Measurements from ENCODE around the gene GOLIM4.

Gene GOLIM4

DNA sequence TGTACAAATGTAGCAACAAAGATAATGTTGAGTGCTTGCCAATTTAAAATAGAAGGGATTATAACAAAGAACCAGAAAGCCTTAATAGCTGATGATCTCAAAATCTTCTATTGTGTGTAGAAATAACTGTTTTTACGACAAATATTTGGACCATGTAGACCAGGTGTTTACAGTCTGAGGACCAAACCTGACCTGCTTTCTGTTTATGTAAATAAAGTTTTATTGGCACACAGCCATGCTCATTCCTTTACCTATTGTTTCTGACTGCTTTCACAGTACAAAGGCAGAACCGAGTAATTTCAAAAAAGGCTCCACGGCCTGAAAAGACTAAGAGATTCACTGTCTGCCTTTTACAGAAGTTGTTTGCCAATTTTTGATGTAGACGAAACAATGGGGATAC, 91.8 kb downstream of the GOLIM4 start:
- TF ChIP-seq, protein P1, sequence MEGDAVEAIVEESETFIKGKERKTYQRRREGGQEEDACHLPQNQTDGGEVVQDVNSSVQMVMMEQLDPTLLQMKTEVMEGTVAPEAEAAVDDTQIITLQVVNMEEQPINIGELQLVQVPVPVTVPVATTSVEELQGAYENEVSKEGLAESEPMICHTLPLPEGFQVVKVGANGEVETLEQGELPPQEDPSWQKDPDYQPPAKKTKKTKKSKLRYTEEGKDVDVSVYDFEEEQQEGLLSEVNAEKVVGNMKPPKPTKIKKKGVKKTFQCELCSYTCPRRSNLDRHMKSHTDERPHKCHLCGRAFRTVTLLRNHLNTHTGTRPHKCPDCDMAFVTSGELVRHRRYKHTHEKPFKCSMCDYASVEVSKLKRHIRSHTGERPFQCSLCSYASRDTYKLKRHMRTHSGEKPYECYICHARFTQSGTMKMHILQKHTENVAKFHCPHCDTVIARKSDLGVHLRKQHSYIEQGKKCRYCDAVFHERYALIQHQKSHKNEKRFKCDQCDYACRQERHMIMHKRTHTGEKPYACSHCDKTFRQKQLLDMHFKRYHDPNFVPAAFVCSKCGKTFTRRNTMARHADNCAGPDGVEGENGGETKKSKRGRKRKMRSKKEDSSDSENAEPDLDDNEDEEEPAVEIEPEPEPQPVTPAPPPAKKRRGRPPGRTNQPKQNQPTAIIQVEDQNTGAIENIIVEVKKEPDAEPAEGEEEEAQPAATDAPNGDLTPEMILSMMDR (IDR thresholded peaks at IDR 0.05): no peak
- Histone ChIP-seq H3K9me3 (ENCODE audit: control insufficient read depth, low read length) (no peaks in the 10 kb centered on the region), H3K4me1 (no peaks in the 10 kb centered on the region), H3K4me3 (ENCODE audit: low read depth, low read length) (no peak overlapping the region), H3K36me3 (ENCODE audit: control insufficient read depth, insufficient read depth, low read length) (no peaks in the 10 kb centered on the region), H3K9ac (no peak overlapping the region), H2AFZ (no peak overlapping the region), H3K4me2 (ENCODE audit: low read length) (no peak overlapping the region), H3K27ac (no peak overlapping the region), H3K27me3 (ENCODE audit: control insufficient read depth, insufficient read depth, low read length) (no peaks in the 10 kb centered on the region), H3K79me2 (no peaks in the 10 kb centered on the region)

DNA sequence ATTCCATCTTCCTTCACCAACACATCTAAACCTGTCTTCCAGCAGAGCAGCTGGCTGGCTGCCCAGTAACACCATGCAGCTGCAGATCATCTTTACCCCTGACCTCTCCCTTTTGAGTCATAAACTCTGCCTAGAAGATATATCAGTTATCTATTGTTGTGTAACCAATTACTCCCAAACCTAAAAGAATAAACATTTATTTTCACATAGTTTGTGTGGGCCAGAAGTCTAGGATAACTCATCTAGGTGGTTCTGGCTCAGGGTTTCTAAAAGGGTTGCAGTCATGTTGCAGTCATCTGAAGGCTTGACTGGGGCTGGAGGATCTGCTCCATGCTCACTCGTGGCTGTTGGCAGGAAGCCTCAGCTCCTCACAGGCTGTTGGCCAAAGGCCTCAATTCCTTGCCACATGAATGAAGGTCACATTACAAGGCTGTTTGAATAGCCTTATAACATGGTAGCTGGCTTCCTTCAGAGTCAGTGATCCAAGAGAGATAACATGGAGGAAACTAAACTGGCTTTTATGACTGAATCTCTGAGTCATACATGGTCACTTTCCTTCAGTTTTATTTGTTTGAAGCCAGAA, 92.8 kb downstream of the GOLIM4 start:
- H3K36me3 ChIP-seq (ENCODE audit: control insufficient read depth, insufficient read depth, low read length): no peaks in the 10 kb centered on the region
- no peak overlapping the region for H3K27ac ChIP-seq
- TF ChIP-seq, protein P1 (IDR thresholded peaks at IDR 0.05): no peak
- H3K9me3 ChIP-seq (ENCODE audit: control insufficient read depth, low read length): no peaks in the 10 kb centered on the region
- H3K4me1 ChIP-seq: no peaks in the 10 kb centered on the region
- H3K27me3 ChIP-seq (ENCODE audit: control insufficient read depth, insufficient read depth, low read length): no peaks in the 10 kb centered on the region
- no peak overlapping the region for H3K9ac ChIP-seq
- H3K79me2 ChIP-seq: no peaks in the 10 kb centered on the region
- no peak overlapping the region for H3K4me3 ChIP-seq (ENCODE audit: low read depth, low read length)
- H2AFZ ChIP-seq: no peak overlapping the region
- no peak overlapping the region for H3K4me2 ChIP-seq (ENCODE audit: low read length)

DNA sequence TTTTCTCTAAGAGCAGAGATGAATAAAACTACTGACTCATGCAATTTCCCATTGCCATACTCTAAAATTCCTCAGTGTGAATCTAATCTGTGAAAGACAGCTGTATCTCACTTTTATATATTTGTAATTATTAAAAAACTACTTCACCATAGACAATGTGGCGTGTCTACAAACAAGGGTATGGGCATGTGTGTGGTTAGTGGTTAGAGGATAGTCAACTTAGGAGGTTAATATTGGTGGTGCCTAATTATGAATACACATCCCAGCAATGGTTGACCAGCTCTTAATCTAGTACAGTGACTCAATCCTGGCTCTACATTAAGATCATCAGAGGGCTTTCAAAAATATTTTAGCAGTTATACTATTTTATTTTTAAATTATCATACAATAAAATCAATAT, 94.5 kb downstream of the GOLIM4 start:
- Histone ChIP-seq H2AFZ (no peak overlapping the region), H3K27me3 (ENCODE audit: control insufficient read depth, insufficient read depth, low read length) (no peaks in the 10 kb centered on the region), H3K27ac (no peak overlapping the region), H3K4me2 (ENCODE audit: low read length) (no peak overlapping the region), H3K9ac (no peak overlapping the region), H3K36me3 (ENCODE audit: control insufficient read depth, insufficient read depth, low read length) (no peaks in the 10 kb centered on the region), H3K4me3 (ENCODE audit: low read depth, low read length) (no peak overlapping the region), H3K9me3 (ENCODE audit: control insufficient read depth, low read length) (no peaks in the 10 kb centered on the region), H3K4me1 (no peaks in the 10 kb centered on the region), H3K79me2 (no peaks in the 10 kb centered on the region)
- TF ChIP-seq, protein P1 (IDR thresholded peaks at IDR 0.05): no peak

DNA sequence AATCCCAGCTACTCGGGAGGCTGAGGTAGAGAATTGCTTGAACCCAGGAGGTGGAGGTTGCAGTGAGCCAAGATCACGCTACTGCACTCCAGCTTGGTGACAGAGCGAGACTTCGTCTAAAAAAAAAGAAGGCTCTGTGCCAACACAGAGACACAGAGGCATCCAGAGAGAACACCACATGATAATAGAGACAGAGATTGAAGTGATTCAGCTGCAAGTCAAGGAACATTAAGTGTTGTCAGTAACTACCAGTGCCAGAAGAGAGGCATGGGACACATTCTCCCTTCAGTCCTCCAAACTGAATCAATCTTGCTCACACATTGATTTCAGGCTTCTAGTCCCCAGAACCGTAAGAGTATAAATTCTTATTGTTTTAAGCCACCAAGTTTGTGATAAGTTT, 97.5 kb downstream of the GOLIM4 start:
- H3K27ac ChIP-seq: no peak overlapping the region
- H3K9ac ChIP-seq: no peak overlapping the region
- TF ChIP-seq, protein P1 (IDR thresholded peaks at IDR 0.05): no peak
- no peaks in the 10 kb centered on the region for H3K36me3 ChIP-seq (ENCODE audit: control insufficient read depth, insufficient read depth, low read length)
- H3K4me3 ChIP-seq (ENCODE audit: low read depth, low read length): no peak overlapping the region
- no peaks in the 10 kb centered on the region for H3K9me3 ChIP-seq (ENCODE audit: control insufficient read depth, low read length)
- H3K79me2 ChIP-seq: no peaks in the 10 kb centered on the region
- no peaks in the 10 kb centered on the region for H3K4me1 ChIP-seq
- H2AFZ ChIP-seq: no peak overlapping the region
- H3K27me3 ChIP-seq (ENCODE audit: control insufficient read depth, insufficient read depth, low read length): no peaks in the 10 kb centered on the region
- H3K4me2 ChIP-seq (ENCODE audit: low read length): no peak overlapping the region

DNA sequence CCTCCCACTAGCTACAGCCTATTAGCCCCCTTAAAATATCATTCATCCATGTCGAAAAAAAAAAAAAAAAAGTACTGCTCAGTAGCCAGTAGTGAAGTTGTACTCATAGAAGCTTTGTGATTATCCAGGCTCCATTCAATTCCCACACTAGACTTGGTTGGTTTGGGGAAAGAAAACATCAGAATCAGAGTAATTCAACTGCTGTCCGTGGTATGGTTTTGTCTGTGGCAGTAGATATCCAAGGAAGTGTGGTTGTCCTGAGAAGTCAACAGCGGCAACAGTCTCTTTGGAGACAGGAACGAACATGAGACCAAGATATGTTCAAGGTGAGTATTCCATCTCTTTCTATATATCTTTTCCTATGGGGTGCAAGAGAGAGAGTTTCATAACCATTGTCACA, 99.2 kb downstream of the GOLIM4 start:
- Histone ChIP-seq H3K4me1 (no peaks in the 10 kb centered on the region), H3K27me3 (ENCODE audit: control insufficient read depth, insufficient read depth, low read length) (no peaks in the 10 kb centered on the region), H3K27ac (no peak overlapping the region), H3K4me2 (ENCODE audit: low read length) (no peak overlapping the region), H3K9me3 (ENCODE audit: control insufficient read depth, low read length) (no peaks in the 10 kb centered on the region), H3K79me2 (no peaks in the 10 kb centered on the region), H3K36me3 (ENCODE audit: control insufficient read depth, insufficient read depth, low read length) (no peaks in the 10 kb centered on the region), H3K9ac (no peak overlapping the region), H3K4me3 (ENCODE audit: low read depth, low read length) (no peak overlapping the region), H2AFZ (no peak overlapping the region)
- TF ChIP-seq, protein P1 (IDR thresholded peaks at IDR 0.05): no peak
